OCI-LY1 (cell line): ENCODE measurements around the gene PAX5.

Experiments
- CTCF ChIP-seq: fragments of 200-600 bp; sonication (generic), shearing (Covaris generic); IDR thresholded peaks from 2 replicates; pipeline ENCODE4 v1.5.1; 2017; ENCODE audit warnings: mild to moderate bottlenecking, antibody characterized with exemption, low read length, moderate library complexity, mixed read lengths
- EZH2 ChIP-seq: fragments of 200-600 bp; sonication (generic), shearing (Covaris generic); IDR thresholded peaks from 2 replicates; pipeline ENCODE4 v1.8.0; 2017; ENCODE audit warnings: borderline replicate concordance, mixed run types, mild to moderate bottlenecking, antibody characterized with exemption, low read length, moderate library complexity, mixed read lengths

GRCh38 chr9:36833954-36834353 is 200.1 kb downstream of the PAX5 start:
- TF ChIP-seq CTCF (no peak), EZH2 (no peak)
